ENCODE data around the gene POLRMT.
"Not testable (repeated sequence)": the region's sequence is repeated elsewhere in the genome, so short reads cannot be mapped to it uniquely, and the experiment has no call there.

The POLRMT gene

GRCh38 chr19:609004-609346 lies 24.4 kb downstream of the POLRMT start:
- DNase-seq = no peak

DNA sequence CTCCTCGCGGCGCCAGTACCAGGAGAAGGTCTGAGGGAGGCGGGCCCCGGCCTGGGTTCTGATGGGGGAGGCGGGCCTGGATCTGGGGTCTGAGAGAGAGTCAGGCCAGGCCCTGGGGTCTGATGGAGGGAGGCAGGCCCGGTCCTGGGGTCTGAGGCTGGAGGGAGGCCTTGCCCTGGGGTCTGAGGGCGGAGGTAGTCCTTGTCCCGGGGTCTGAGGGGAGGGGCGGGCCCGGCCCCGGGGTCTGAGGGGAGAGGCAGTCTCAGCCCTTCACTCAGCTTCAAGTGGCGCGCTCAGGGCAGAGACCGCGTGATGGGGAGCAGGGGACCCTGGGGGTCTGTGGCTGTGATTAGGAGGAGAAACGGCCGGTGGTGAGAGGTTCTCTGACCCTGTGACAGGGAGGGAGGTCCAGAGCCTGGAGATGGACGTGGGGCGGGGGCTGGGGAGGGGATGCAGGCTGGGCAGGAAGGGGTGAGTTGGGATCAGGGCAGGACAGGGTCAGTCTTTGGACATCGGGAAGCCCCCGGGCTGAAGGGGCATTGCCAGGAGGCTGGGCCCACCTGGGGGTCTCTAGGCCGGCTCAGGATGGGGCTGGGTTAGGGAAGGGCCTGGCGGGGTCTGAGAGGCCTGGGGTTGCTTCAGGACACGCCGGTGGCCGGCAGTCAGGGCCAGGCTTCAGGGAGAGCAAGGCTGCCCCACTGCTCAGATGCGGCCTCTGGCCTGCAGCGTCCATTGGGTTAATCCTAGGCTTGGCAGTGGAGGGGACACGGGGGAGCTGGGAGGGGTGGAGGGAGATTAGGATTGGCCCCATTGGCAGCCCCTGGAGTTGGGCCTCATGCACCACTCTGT lies 25.0 kb downstream of the POLRMT start:
- DNase-seq = no peak

GRCh38 chr19:607301-608154 lies 25.8 kb downstream of the POLRMT start:
- DNase-seq = no peak

GRCh38 chr19:605061-605971 lies 28.0 kb downstream of the POLRMT start:
- not testable (repeated sequence) for DNase-seq

DNA sequence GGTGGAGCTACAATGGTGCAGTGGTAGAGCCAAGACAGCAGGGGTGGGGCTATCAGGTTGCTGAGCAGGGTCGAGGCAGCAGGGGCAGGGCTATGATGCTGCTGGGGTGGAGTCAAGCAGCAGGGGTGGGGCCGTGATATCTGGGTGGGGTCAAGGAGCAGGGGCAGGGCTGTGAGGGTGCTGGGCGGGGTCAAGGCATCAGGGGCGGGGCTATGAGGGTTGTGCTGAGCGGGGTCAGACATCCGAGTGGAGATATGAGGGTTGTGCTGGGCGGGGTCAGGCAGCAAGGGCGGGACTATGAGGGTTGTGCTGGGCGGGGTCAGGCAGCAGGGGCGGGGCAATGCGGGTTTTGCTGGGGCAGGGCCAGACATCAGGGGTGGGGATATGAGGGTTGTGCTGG lies 29.0 kb downstream of the POLRMT start:
- DNase-seq = no peak

- not testable (repeated sequence) for DNase-seq
Observed at GRCh38 chr19:603779-604178, 29.6 kb downstream of the POLRMT start.

DNA sequence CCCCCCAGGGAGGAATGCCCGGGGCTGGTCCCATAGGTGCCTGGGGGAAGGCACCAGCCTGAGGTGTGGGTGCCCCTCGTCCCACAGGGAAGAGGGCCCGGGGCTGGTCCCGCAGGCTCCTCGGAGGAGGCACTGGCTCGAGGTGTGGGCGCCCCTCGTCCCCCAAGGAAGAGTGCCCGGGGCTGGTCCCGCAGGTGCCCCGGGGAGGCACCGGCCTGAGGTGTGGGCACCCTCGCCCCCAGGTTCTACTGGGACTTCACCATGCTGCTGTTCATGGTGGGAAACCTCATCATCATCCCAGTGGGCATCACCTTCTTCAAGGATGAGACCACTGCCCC lies 30.1 kb downstream of the POLRMT start:
- not testable (repeated sequence) for DNase-seq

DNA sequence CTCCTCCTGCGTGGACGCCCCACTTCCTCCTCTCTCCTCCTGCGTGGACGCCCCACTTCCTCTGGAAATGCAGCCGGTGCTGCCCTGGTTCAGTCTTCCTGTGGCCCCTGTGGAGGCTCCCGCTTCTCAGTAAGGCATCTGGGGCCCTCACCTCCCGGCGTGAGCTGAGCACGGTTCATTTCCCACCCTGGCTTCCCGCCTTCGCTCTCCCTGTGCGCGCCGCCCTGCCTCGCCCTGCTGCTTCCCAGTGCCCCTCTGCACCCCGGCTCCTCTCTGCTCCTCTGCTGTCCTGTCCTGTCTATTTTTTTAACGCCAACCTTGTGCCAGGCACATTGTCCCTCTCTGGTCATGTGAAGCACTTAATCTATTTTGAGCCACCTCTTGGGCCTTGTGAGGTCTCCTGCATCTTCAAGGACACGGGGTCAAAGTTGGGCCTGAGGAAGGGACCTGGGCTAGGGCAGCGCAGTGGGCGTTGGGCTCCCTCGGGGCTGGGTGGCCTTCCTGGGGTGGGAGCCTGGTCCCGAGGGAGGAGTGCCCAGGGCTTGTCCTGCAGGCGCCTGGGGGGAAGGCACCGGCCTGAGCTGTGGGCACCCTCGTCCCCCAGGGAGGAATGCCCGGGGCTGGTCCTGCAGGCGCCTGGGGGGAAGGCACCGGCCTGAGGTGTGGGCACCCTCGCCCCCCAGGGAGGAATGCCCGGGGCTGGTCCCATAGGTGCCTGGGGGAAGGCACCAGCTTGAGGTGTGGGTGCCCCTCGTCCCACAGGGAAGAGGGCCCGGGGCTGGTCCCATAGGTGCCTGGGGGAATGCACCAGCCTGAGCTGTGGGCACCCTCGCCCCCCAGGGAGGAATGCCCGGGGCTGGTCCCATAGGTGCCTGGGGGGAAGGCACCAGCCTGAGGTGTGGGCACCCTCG lies 30.7 kb downstream of the POLRMT start:
- DNase-seq = no peak

DNA sequence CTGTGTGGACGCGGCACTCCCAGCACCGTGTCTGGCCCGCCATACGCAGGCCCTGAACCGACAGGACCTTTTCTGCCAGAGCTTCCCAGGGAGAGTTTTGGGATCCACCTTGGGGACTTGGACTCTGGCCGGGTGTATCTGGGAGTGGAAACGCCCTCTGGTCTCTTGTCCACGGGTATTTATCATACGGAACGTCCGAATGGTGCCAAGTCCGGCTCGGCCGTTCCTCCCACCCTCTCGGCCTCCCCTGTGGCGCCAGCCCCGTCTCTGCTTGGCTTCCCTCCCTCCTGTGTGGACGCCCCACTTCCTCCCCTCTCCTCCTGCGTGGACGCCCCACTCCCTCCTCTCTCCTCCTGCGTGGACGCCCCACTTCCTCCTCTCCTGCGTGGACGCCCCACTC lies 31.5 kb downstream of the POLRMT start:
- no peak for DNase-seq

GRCh38 chr19:601310-601709 lies 32.0 kb downstream of the POLRMT start:
- no peak for DNase-seq

- DNase-seq = no peak
Observed at GRCh38 chr19:597406-598315, 35.7 kb downstream of the POLRMT start.

- DNase-seq = no peak
Observed at GRCh38 chr19:596263-596655, 37.1 kb downstream of the POLRMT start.

DNA sequence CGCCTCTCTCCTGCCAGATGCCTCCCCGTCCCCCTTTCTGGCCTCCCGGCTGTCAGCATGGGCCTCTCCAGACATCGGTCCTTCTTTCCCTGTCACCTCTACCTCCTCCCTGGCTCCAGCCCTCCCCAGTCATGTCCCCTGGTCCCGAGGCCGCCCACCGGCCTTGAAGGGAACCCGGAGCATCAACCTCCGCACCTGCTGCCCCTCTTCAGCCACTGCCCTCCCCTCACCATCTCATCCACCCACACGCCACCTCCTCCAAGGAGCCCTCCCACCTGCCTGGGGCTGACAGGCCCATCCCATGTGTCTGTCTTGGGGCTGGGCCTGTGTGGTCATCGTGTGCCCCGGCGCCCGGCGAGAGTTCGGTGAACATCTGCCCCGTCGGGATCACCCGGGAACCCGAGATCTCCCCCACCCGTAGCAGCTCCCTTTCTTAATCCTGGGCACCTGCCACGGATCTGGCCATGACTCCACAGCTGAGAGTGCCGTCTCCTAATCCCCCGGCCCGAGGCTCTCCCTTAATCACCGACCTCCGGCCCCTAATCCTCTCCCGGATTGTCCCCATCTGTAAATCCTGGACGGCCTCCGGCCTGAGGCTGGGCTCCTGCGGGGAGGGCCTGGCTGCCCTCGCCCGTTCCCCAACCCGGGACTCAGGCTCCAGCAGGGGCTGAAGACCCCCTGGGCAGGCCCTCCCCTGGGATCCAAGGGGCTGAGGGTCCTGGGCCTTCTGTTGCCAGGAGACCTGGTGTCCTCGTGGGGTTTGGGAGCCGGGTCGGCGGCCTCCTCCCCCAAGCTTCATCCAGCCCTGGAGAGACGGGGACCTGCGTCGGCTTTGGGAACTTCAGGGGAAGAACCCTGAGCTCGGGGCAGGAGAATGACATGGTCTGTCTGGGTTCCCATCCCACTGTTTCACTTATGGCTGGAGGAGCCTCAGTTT lies 37.7 kb downstream of the POLRMT start:
- no peak for DNase-seq

GRCh38 chr19:594265-594870 lies 39.0 kb downstream of the POLRMT start:
- DNase-seq = no peak

- no peak for DNase-seq
Observed at GRCh38 chr19:593505-593904, 39.8 kb downstream of the POLRMT start.

GRCh38 chr19:593055-593454 lies 40.3 kb downstream of the POLRMT start:
- DNase-seq = no peak

DNA sequence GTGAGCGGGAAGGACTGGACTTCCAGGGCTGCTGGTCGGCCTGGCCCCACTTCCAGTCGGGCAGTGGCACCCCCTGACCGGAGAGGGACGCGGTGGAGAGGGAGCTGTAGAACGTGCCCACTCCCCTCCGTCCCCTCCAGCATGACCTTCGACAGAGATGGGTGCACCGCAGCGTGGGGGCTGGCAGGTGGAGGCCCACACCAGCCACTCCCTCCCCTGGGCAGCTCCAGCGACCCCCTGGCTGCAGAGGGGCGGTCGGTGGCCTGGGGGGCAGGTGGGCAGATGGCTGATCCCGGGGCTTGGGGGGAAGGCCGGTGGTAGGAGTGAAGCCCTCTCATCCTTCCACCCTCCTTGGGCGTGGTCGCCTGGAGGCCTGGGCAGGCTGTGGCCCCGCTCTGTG lies 41.2 kb downstream of the POLRMT start:
- DNase-seq = no peak

- DNase-seq = no peak
Observed at GRCh38 chr19:591099-591958, 42.0 kb downstream of the POLRMT start.

- no peak for DNase-seq
Observed at GRCh38 chr19:590750-591098, 42.6 kb downstream of the POLRMT start.
